Measurements from ENCODE around the gene C10orf120.

C10orf120 gene

DNA sequence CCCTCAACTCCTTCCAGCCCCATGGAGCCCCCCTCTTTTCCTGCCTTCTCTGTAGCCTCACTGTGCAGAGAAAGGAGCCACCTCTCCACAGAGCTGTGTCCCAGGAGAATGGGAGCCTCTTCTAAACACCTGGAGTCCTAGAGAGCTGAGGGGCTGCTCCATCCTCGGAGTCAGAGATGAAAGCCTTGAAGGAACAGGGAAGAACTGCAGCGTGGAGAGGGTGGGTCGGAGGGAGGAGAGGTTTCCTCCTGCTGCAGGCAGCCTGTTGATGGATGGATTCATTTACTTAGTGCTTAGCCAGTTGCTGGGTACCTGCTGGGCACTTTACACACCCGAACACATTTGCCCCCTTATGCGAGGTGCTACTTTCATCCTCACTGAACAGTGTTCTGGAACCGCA is 39.0 kb downstream of the C10orf120 start:
- no peak for DNase-seq (ENCODE audit: low spot score)

DNA sequence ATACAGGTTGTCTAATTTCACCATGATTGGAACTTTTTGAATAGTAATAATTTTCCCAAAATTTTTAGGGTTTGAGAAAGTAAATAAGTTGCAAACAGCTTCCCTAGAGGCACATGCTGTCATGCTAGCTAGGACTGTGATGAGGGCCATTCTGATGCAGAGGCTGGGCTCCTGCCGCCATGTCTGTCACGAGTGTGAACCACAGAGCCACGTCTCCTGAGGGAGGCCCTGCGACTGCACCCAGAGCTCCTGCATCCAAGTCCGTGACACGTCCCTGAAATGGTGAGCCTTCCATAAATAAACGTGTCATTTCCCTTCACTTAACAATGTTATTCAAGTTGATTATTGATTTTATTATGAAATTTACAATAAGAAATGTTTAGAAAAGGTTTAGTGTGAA is 40.0 kb downstream of the C10orf120 start:
- no peak for DNase-seq (ENCODE audit: low spot score)

DNA sequence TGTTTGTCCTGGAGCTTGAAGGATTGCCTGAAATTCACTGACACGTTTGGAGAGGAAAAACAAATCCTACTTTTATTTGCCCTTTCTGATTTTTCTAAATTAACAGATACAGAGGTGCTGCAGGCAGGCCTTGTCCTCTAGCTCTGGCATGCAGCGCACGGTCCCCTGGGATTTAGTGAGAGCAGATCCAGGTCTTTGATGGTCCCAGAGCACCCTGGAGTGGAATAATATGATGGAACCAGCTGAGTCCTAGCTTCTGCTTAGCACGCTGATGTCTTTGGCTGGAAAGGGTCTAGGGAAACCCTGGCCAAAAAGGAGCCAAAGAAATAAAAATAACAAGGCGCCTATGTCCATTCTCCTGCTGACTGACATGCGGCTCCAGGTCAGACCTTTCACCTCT is 40.5 kb downstream of the C10orf120 start:
- DNase-seq (ENCODE audit: low spot score): no peak

DNA sequence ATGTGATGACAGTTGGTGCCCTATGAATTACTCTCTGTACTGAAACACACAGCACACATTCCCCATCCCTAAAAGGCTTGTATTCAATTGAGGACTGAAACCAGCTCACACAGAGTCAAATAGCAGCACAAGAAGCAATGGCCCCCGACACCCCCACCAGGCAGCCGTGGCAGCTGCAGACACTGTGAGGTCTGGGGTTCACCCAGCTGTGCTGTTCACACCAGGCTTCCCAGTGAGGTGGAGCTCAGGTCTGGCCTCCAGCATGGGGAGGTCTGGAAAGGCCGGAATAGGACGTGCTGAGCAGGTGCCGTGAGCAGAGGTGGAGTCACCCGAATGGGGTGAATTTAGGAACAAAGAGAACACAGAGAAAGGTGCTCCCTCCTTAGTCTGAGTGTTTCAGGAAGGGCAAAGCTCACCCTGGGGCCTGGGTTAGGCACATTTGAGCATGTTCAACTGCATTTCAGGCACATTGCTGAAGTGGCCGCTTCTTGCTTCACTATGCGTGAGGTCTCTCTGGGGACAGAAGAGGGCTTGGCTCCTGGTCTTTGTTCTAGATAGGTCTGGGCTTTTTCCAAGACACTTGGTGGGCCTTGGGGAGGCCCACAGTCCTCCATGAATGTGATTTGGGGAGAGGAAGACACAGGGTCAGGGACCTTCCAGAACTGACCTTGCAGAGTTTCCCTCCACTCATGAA is 41.1 kb downstream of the C10orf120 start:
- DNase-seq (ENCODE audit: low spot score): no peak

DNA sequence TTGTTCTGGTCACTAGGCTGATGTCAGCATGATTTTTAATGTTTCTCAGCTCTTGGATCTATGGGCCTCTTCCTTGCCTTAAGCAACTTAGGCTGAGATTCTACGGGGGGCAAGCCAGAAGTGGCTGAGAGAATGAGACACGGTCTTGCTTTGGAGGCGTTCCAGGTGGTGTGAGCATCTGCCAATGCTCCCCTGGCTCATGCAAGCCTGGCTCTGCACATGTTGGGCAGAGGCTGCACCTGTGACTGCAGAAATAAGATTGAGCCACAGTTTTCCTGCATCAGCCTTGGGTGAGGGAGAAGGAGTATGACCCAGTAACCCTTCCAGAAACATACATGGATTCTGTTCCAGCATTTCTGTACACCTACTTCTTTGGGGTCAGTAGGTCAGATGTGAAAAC is 41.9 kb downstream of the C10orf120 start:
- DNase-seq (ENCODE audit: low spot score): no peak

DNA sequence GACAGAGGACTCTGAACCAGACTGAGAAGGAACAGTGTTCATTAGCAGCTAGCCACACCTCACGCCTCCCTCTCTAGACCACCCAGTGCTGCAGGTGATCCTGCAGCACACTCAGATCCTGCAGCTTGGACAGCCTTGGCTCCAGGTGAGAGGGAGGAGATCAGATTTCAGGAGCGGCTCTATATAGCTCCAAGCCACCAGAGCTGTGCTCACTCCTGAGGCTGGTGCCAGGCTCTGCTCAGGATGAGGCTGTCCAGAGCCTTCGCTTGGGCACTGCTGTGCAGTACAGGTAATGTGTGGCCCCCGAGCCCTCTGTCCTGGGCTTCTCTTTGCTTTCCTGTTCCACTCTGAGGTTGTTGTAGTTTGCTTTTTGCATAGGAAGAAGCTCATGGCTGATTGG is 42.4 kb downstream of the C10orf120 start:
- DNase-seq (ENCODE audit: low spot score): no peak

DNA sequence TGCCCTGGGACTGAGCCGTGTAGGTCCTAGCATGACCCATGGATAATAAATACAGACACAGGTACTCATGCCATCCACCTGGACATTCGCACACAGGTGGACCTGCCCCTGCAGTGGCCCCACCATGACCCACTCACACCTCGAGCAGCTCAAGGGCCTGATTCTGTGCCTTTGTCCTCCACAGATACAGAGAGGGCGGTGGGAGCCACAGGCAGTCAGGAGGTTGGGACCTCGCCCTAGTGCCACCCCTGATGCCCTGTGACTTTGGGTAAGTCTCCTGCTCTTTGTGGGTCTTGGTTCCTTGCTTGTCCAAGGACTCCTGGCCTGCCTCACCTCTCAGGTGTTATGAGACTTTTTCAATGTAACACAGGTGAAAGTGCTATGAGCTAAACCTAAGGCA is 42.9 kb downstream of the C10orf120 start:
- no peak for DNase-seq (ENCODE audit: low spot score)

DNA sequence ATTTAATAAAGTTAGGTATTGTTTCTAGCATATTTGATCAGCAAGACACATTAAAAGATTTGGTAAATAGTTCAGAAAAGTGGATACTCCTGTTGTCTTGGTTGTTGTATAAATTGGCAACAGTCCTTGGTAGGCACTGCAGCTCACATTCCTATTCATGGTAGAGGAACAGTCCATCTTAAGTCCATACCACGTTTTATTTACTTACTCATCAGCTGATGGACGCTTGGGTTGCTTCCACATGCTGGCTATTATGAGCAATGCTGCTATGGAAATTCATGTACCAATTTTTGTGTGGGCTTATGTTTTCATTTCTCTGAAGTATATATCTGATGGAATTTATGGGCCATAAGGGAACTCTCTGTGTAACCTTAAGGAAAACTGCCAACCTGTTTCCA is 43.3 kb downstream of the C10orf120 start:
- no peak for DNase-seq (ENCODE audit: low spot score)

DNA sequence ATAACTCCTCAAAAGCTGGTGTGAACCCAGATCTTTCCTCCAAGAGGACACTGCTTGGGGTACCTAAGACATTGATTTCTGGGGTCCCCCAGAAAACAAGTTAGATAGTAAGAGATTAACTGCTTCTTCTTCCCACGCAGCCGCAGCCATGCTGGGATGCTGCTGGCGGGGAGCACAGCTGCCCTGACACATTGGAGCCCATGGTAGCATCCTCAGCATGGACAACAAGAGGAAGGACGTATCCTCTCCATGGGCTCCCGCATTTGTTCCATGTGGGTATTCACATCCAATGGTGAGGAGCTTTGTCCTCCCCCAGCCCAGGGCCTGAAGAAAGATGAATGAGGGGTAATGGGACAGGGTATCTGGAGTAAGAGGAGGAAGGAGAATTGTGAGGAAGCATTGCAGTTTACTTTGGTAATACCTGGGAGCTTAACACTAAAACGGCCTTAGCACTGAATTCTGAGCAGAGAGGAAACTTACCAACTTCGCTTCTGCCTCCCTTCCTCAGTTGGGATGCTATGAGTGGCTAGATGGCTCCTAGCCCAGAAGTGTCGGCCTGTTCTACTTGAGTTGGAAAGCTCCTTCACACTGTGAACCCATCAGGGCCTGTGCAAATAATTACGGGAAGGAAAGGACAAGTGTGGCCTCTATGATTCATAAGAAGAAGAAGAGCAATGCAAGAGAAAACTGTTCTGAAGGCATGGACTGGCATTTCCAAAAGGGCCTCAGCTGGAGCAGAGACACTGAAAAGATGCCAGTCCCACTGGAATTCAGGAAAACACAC is 43.9 kb downstream of the C10orf120 start:
- DNase-seq (ENCODE audit: low spot score): no peak

DNA sequence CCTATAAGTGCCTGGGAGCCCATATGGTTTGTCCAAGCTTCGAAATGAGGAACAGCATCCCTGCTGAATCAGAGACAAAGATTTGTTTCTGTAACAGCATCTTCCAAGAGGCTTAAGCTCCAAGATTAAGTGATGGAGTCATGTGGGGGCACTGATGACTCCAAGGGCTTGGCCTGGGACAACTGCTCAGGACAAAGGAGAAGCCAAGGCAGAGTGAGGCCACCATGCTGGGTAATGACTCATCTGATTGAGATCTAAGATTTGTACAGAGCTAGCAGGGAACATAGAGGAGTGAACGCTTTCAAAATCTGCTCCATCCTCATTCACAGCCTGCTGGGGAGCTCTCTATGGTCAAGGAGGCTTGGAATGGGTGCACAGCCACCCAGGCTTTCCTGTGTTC is 49.3 kb downstream of the C10orf120 start:
- DNase-seq (ENCODE audit: low spot score): no peak

DNA sequence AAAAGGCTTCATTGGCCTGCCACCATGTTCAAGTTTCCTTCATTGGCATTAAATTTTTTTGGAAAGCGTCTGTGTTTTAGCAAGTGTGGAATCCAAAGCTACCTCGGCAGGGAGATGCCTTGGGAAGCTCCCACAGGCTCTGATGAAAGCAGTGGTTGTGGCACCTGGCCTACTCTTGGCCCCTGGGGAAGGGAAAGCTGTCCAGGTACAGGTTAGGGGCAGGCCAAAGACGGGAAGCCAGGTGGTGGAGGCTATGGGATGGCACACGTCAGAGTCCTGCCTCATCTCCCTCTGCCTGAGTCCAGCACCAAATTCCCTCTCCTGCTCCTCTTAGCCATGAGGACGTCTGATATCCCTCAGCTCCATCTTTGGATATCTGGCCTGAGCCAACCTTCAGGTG is 49.7 kb downstream of the C10orf120 start:
- DNase-seq (ENCODE audit: low spot score): no peak

DNA sequence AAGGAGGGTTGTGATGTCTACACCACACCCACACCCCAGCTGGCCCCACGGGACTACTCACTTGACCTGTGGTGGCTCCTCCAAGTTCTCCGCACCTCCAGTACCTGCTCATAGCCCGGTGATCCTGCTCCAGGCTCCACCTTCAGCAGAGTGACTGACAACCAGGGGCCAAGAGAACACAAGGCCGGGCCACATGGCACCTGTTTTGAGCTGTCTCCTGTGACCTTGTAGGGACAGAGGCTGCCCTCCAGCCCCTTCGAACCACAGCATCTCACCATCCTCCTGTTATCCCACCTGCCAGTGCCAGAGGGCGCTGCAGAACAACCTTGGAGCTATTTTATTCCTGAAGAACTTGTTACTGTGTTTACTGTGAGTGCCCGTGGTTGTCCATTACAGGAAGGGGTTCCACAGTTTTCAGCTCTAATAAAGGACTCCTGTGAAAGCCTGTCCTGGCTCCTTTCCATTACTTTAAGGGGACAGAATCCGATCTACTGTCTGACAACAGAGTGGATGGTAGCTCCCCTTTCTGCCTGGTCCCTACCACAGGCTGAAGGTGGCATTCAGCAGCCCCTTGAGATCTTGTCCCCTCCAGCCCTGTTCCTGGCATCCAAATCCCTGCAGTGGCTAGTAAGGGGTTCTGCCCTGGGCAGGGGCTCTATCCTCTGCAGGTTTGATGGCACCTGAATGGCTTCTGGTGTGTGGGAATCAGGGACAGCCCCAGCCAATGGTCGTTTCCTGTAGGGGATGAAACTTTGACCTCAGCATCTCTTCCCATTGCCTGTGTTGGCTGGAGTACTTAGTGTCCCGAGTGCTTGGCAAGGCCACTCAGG is 50.8 kb downstream of the C10orf120 start:
- DNase-seq (ENCODE audit: low spot score): peak; percentile 41

Measured in AG08395 (cell line).